ENCODE data around the gene TREX2.

DNA sequence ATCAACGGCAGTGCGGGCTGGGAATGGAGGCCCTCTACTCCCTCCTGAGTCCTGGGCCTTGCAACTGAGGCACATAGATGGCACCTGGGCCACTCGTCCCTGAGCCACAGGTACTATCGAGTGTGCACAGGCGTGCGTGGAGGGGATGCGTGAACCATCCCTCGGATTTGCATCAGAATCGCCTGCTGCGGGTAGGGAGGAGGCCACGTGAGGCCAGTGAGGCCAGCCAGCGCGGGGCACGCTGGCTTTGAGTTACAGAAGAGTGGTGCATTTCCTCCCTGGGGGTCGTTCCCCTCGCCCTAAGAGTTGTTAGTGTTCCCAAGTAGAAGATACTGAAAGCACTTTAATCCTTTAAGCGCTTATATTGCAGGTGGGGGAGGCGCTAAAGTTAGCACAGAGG is 24.0 kb downstream of the TREX2 start:
- TF ChIP-seq ELF1 (IDR thresholded peaks at IDR 0.05; ENCODE audit: borderline replicate concordance, low read depth): no peak
- TF ChIP-seq, protein P1, sequence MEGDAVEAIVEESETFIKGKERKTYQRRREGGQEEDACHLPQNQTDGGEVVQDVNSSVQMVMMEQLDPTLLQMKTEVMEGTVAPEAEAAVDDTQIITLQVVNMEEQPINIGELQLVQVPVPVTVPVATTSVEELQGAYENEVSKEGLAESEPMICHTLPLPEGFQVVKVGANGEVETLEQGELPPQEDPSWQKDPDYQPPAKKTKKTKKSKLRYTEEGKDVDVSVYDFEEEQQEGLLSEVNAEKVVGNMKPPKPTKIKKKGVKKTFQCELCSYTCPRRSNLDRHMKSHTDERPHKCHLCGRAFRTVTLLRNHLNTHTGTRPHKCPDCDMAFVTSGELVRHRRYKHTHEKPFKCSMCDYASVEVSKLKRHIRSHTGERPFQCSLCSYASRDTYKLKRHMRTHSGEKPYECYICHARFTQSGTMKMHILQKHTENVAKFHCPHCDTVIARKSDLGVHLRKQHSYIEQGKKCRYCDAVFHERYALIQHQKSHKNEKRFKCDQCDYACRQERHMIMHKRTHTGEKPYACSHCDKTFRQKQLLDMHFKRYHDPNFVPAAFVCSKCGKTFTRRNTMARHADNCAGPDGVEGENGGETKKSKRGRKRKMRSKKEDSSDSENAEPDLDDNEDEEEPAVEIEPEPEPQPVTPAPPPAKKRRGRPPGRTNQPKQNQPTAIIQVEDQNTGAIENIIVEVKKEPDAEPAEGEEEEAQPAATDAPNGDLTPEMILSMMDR (IDR thresholded peaks at IDR 0.05 in 2 of 3, conservative IDR thresholded peaks at IDR 0.05 in 1 of 3; ENCODE audit: borderline replicate concordance in 1 of 3, insufficient read depth in 1 of 3, low read depth in 2 of 3, low read length in 2 of 3): no peak
- no peak for TF ChIP-seq ZNF274 (IDR thresholded peaks at IDR 0.05; ENCODE audit: low read depth, low read length)
- no peak for TF ChIP-seq SIN3A (IDR thresholded peaks at IDR 0.05; ENCODE audit: low read depth)
- TF ChIP-seq JUND (IDR thresholded peaks at IDR 0.05): no peak
- TF ChIP-seq CEBPB (IDR thresholded peaks at IDR 0.05; ENCODE audit: low read depth): no peak
- TF ChIP-seq POLR2AphosphoS5 (IDR thresholded peaks at IDR 0.05; ENCODE audit: low read depth, low read length): no peak
- TF ChIP-seq YY1 (IDR thresholded peaks at IDR 0.05; ENCODE audit: extremely low read depth, insufficient replicate concordance, low read depth, low read length): no peak
- no peak for TF ChIP-seq SRF (IDR thresholded peaks at IDR 0.05; ENCODE audit: low read depth)
- no peak for TF ChIP-seq SP1 (IDR thresholded peaks at IDR 0.05; ENCODE audit: low read depth)
- TF ChIP-seq EGR1 (IDR thresholded peaks at IDR 0.05; ENCODE audit: low read depth): no peak
